Measurements from ENCODE around the gene PTGES2.

The PTGES2 gene

GRCh38 chr9:128127568-128127989 lies at the start of gene PTGES2:
Gene PTGES2, minus strand, starts transcription at chr9:128127729. Its CDS starts 12 bp downstream, at chr9:128127717.
- TF ChIP-seq, protein P1, sequence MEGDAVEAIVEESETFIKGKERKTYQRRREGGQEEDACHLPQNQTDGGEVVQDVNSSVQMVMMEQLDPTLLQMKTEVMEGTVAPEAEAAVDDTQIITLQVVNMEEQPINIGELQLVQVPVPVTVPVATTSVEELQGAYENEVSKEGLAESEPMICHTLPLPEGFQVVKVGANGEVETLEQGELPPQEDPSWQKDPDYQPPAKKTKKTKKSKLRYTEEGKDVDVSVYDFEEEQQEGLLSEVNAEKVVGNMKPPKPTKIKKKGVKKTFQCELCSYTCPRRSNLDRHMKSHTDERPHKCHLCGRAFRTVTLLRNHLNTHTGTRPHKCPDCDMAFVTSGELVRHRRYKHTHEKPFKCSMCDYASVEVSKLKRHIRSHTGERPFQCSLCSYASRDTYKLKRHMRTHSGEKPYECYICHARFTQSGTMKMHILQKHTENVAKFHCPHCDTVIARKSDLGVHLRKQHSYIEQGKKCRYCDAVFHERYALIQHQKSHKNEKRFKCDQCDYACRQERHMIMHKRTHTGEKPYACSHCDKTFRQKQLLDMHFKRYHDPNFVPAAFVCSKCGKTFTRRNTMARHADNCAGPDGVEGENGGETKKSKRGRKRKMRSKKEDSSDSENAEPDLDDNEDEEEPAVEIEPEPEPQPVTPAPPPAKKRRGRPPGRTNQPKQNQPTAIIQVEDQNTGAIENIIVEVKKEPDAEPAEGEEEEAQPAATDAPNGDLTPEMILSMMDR (IDR thresholded peaks at IDR 0.05; ENCODE audit: low read depth, low read length), result no peak
- no peak for TF ChIP-seq EZH2phosphoT487 (IDR thresholded peaks at IDR 0.05; ENCODE audit: low read depth)
- Histone ChIP-seq H3K4me3 (ENCODE audit: low read length) (peak within 1 kb of the TSS; percentile 87), H3K27me3 (ENCODE audit: low read depth, low read length) (0 out of 2 replicates have a peak, but pooled peaks cover 10% of the 10 kb centered on the region), H4K20me1 (ENCODE audit: insufficient read depth, low read length) (peaks cover 6% of the 10 kb centered on the region; the same call in 1 of the 2 replicates), H3K79me2 (ENCODE audit: low read length) (peaks cover 37% of the 10 kb centered on the region), H3K9me3 (ENCODE audit: insufficient read depth, low read length) (no peaks in the 10 kb centered on the region), H3K4me1 (ENCODE audit: low read length) (peaks cover 22% of the 10 kb centered on the region), H3K9ac (ENCODE audit: low read length) (peak within 1 kb of the TSS; percentile 94), H2AFZ (ENCODE audit: low read depth, low read length) (peak within 1 kb of the TSS; percentile 88), H3K27ac (ENCODE audit: low read length) (peak within 1 kb of the TSS; percentile 88), H3K36me3 (replicated peaks; ENCODE audit: low read depth, low read length) (peaks cover 12% of the 10 kb centered on the region), H3K4me2 (ENCODE audit: low read length) (peak within 1 kb of the TSS; percentile 98)

DNA sequence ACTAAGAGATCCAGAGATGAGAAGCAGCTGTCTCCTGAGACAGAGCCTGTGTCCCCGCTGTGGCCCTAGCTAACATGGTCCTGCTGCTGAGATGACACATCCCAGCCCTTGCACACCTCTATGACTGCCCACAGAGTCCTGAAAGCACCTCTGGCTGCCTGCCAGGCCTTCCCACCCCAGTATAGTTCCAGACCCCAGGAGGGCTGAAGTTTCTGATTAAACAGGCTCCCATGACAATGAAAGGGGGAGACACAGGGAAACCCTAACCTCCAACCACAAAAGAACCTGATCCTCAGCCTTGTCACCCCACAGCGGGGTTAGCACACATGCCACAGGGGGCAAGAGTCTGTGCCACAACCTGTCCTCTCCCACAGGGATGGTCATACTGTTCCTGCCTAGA lies 48.2 kb upstream of the PTGES2 start:
- Histone ChIP-seq H2AFZ (ENCODE audit: low read depth, low read length) (no peak overlapping the region), H3K36me3 (replicated peaks; ENCODE audit: low read depth, low read length) (peaks cover 32% of the 10 kb centered on the region), H3K4me2 (ENCODE audit: low read length) (no peak overlapping the region), H3K27ac (ENCODE audit: low read length) (no peak overlapping the region), H3K4me1 (ENCODE audit: low read length) (no peaks in the 10 kb centered on the region), H3K9ac (ENCODE audit: low read length) (no peak overlapping the region), H3K9me3 (ENCODE audit: insufficient read depth, low read length) (no peaks in the 10 kb centered on the region), H3K79me2 (ENCODE audit: low read length) (no peaks in the 10 kb centered on the region), H3K4me3 (ENCODE audit: low read length) (no peak overlapping the region), H4K20me1 (ENCODE audit: insufficient read depth, low read length) (no peaks in the 10 kb centered on the region), H3K27me3 (ENCODE audit: low read depth, low read length) (no peaks in the 10 kb centered on the region)
- TF ChIP-seq EZH2phosphoT487 (IDR thresholded peaks at IDR 0.05; ENCODE audit: low read depth), result no peak
- TF ChIP-seq, protein P1 (IDR thresholded peaks at IDR 0.05; ENCODE audit: low read depth, low read length), result no peak

DNA sequence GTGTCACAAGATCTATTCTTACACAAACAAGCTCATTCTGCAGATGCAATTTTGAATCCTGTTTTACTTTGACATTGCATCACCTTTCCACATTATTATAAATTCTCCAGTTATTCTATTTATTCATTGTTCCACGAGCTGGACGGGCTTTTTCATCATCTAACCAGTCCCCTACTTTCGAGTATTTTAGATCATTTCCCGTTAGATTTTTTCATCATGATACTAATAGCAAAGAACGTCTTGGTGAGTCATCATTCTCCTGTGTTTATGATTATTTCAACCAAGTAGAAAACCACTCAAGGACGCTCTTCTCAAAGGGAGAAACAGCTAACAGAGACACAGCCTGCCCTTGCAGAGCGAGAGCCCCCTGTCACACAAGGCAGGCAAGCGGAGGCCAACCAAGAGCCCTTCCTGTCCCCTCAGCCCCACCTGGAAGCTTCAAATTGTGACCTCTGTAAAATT lies 47.6 kb upstream of the PTGES2 start:
- TF ChIP-seq, protein P1 (IDR thresholded peaks at IDR 0.05; ENCODE audit: low read depth, low read length), result no peak
- TF ChIP-seq EZH2phosphoT487 (IDR thresholded peaks at IDR 0.05; ENCODE audit: low read depth), result no peak
- peaks cover 27% of the 10 kb centered on the region for H3K36me3 ChIP-seq (replicated peaks; ENCODE audit: low read depth, low read length)
- no peak overlapping the region for H2AFZ ChIP-seq (ENCODE audit: low read depth, low read length)
- no peak overlapping the region for H3K4me2 ChIP-seq (ENCODE audit: low read length)
- H3K4me1 ChIP-seq (ENCODE audit: low read length), result no peaks in the 10 kb centered on the region
- H3K27ac ChIP-seq (ENCODE audit: low read length), result no peak overlapping the region
- no peaks in the 10 kb centered on the region for H3K79me2 ChIP-seq (ENCODE audit: low read length)
- H4K20me1 ChIP-seq (ENCODE audit: insufficient read depth, low read length), result no peaks in the 10 kb centered on the region
- no peaks in the 10 kb centered on the region for H3K9me3 ChIP-seq (ENCODE audit: insufficient read depth, low read length)
- no peaks in the 10 kb centered on the region for H3K27me3 ChIP-seq (ENCODE audit: low read depth, low read length)
- H3K9ac ChIP-seq (ENCODE audit: low read length), result no peak overlapping the region
- no peak overlapping the region for H3K4me3 ChIP-seq (ENCODE audit: low read length)

DNA sequence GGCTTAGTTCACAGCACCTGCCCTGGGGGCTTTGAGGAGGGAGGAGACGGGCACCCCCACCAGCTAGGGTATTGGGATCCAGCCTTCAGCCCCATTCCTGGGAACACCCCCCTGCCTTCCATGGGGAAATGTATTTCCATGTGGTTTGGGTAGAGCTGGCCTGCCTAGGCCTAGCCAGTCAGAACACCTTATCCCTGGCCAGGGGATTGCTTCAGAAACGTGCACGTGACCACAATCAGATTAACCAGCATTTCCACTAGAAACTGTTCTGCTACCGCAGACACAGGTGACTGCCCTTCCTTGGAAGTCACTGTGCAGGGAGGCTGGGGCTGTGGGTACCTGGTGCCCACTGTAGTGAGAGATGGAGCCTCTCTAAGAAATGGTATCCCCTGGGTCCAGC lies 46.5 kb upstream of the PTGES2 start:
- Histone ChIP-seq H3K27me3 (ENCODE audit: low read depth, low read length) (no peaks in the 10 kb centered on the region), H3K4me3 (ENCODE audit: low read length) (no peak overlapping the region), H4K20me1 (ENCODE audit: insufficient read depth, low read length) (no peaks in the 10 kb centered on the region), H3K36me3 (replicated peaks; ENCODE audit: low read depth, low read length) (peaks cover 26% of the 10 kb centered on the region), H3K27ac (ENCODE audit: low read length) (no peak overlapping the region), H3K4me2 (ENCODE audit: low read length) (no peak overlapping the region), H3K79me2 (ENCODE audit: low read length) (no peaks in the 10 kb centered on the region), H3K9me3 (ENCODE audit: insufficient read depth, low read length) (no peaks in the 10 kb centered on the region), H3K9ac (ENCODE audit: low read length) (no peak overlapping the region), H3K4me1 (ENCODE audit: low read length) (no peaks in the 10 kb centered on the region), H2AFZ (ENCODE audit: low read depth, low read length) (no peak overlapping the region)
- TF ChIP-seq, protein P1 (IDR thresholded peaks at IDR 0.05; ENCODE audit: low read depth, low read length), result no peak
- no peak for TF ChIP-seq EZH2phosphoT487 (IDR thresholded peaks at IDR 0.05; ENCODE audit: low read depth)

Data from OCI-LY3 (cell line).